ENCODE results near the gene PLCD3. TPM values are rescaled to one million over a fixed set of nuclear protein-coding genes. Genes with fewer than 3 reads are reported as not detected.

PLCD3 gene, protein sequence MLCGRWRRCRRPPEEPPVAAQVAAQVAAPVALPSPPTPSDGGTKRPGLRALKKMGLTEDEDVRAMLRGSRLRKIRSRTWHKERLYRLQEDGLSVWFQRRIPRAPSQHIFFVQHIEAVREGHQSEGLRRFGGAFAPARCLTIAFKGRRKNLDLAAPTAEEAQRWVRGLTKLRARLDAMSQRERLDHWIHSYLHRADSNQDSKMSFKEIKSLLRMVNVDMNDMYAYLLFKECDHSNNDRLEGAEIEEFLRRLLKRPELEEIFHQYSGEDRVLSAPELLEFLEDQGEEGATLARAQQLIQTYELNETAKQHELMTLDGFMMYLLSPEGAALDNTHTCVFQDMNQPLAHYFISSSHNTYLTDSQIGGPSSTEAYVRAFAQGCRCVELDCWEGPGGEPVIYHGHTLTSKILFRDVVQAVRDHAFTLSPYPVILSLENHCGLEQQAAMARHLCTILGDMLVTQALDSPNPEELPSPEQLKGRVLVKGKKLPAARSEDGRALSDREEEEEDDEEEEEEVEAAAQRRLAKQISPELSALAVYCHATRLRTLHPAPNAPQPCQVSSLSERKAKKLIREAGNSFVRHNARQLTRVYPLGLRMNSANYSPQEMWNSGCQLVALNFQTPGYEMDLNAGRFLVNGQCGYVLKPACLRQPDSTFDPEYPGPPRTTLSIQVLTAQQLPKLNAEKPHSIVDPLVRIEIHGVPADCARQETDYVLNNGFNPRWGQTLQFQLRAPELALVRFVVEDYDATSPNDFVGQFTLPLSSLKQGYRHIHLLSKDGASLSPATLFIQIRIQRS
- not detected for polyA plus RNA-seq (ENCODE audit: low read depth in 6 of 6)

DNA sequence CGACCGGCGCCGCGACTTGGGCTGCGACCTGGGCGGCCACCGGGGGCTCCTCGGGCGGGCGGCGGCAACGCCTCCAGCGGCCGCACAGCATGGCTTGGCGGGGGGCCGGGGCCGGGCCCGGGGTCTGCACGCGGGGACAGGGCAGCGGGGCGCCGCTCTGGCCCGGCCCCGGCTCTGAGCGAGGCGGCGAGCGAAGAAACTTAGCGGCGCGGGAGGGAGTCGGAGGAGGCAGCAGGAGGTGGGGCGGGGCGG, at the start of gene PLCD3:
Gene PLCD3, minus strand, starts transcription at position 196 of the 252 bp plus-strand sequence. Its CDS starts 105 bp downstream, at position 91.
- Mint-ChIP-seq H3K9me3 (no peaks in the 10 kb centered on the region), H3K4me3 (peak within 1 kb of the TSS; percentile 83 to 97 (median 94)), H3K4me1 (peaks cover 7 to 31% (median 11%) of the 10 kb centered on the region in 3 donors), H3K27me3 (peaks cover 3 to 15% (median 11%) of the 10 kb centered on the region in 3 donors), H3K36me3 (no peaks in the 10 kb centered on the region), H3K27ac (peak within 1 kb of the TSS; percentile 78 to 97 (median 92))
- DNase-seq (no peak), ATAC-seq (ENCODE audit: low read depth in 2 of 2) (peak in 1 of 2 donors; percentile 8)

DNA sequence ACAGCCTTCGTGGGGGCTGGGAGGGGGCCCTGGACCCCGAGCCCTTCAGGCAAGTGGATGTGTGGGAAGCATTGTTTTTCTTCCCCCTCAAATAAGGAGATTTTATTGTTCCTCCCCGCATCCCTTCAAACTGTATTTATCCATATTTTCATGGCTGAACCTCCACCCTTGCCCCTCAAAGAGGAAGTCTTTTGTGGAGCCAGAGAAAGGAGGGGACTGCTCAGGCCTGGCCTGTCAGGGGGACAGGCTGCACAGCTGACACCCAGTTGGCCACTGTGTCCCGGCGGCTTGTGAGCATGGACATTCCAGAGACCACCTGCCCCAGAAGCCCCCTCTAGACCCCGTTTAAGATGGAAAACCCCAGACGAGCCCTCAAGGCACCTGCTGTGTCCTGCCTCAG, 45.2 kb upstream of the PLCD3 start:
- no peak overlapping the region for H3K27ac Mint-ChIP-seq
- DNase-seq (no peak), ATAC-seq (ENCODE audit: low read depth in 2 of 2) (no peak)
- H3K36me3 Mint-ChIP-seq: no peaks in the 10 kb centered on the region
- H3K4me3 Mint-ChIP-seq: no peak overlapping the region
- H3K27me3 Mint-ChIP-seq: no peaks in the 10 kb centered on the region
- H3K9me3 Mint-ChIP-seq: no peaks in the 10 kb centered on the region
- H3K4me1 Mint-ChIP-seq: peaks cover 6 to 9% (median 7%) of the 10 kb centered on the region in 3 donors

DNA sequence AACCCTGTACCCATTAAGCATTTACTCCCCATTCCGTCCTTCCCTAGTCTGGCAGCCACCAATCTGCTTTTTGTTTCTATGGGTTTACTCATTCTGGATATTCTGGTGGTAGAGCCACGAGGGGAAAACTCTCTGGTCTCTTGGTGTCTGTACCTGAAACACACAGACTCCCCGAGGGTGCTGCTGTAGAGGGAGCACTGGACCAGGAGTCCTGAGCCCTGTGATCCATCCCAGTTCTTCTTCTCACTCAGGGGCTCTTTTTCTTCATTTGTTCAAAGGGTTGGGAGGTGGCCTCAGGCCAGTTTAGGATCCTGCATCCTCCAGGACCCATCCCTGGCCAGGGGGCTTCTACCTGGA, 43.4 kb upstream of the PLCD3 start:
- H3K36me3 Mint-ChIP-seq: no peaks in the 10 kb centered on the region
- peak overlapping the region in 2 of 6 donors; percentile 29 to 52 for H3K27ac Mint-ChIP-seq
- peaks cover 7 to 23% (median 12%) of the 10 kb centered on the region in 3 donors for H3K4me1 Mint-ChIP-seq

DNA sequence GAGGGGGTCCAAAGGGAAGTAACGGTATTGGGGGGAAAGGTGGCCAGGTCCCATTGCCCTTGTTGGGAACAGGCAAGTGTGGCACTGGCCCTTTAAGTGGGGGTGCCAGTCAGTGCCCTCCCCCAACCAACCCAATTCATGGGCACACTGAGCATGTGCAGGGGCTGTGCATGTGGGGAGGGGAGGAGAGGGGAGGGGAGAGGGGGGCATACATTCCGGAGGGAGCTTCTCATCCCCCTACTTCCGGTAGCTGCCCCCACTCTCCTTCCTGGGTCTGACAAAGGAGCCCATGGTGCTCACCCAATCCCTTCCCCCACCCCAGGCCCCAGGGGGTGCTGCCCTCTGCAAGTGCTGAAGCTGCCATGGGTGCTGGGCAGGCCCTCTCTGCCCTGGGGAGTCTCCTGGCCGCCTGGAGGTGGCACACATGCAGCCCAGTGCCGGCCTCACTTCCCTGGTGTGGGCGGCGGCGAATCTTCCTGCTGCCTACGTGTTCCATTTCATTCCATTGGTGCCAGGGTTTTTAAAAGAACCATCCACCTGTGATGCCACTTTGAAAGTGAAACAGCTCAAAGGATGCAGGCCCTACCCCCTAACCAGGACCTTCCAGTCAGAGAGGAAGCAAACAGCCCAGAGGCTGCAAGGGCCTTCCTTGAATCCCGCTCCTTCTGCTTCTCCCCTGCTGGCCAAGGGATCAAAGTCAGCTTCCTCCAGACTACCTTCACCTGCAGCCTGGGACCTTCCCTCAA, 40.4 kb upstream of the PLCD3 start:
- Mint-ChIP-seq H3K27ac (peak overlapping the region; percentile 53 to 94 (median 87)), H3K4me1 (peaks cover 7 to 24% (median 12%) of the 10 kb centered on the region in 3 donors), H3K27me3 (no peaks in the 10 kb centered on the region), H3K36me3 (no peaks in the 10 kb centered on the region), H3K4me3 (peak overlapping the region; percentile 81 to 91 (median 88)), H3K9me3 (no peaks in the 10 kb centered on the region)
- DNase-seq: peak; percentile 54
- ATAC-seq (ENCODE audit: low read depth in 2 of 2): peak; percentile 81 to 85

More for the DNA sequence above, 43.4 kb upstream of the PLCD3 start:
- DNase-seq (no peak), ATAC-seq (ENCODE audit: low read depth in 2 of 2) (no peak)
- no peaks in the 10 kb centered on the region for H3K9me3 Mint-ChIP-seq
- H3K27me3 Mint-ChIP-seq: no peaks in the 10 kb centered on the region
- H3K4me3 Mint-ChIP-seq: peak overlapping the region in 3 of 8 donors; percentile 25 to 47 (median 36)

DNA sequence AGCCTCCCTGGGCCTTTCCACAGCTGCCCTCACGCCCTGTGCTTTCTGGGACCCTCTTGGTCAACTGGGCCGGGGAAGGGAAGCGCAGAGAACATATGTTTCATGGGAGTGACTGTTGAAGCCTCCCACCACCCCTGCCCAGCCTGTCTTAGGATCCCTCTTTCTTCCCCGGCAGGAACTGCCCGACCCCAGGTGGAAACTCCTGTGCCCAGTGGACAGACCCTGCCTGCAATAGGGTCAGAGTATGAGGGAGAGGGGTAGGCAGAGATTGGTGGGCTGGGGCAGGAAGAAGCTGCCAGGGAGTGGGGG, 39.9 kb upstream of the PLCD3 start:
- Mint-ChIP-seq H3K27me3 (no peaks in the 10 kb centered on the region), H3K27ac (peak overlapping the region in 3 of 6 donors; percentile 26 to 87 (median 78)), H3K9me3 (no peaks in the 10 kb centered on the region), H3K36me3 (no peaks in the 10 kb centered on the region), H3K4me3 (peak overlapping the region in 7 of 8 donors; percentile 32 to 86 (median 70)), H3K4me1 (peaks cover 7 to 24% (median 12%) of the 10 kb centered on the region in 3 donors)
- DNase-seq (no peak), ATAC-seq (ENCODE audit: low read depth in 2 of 2) (no peak)

DNA sequence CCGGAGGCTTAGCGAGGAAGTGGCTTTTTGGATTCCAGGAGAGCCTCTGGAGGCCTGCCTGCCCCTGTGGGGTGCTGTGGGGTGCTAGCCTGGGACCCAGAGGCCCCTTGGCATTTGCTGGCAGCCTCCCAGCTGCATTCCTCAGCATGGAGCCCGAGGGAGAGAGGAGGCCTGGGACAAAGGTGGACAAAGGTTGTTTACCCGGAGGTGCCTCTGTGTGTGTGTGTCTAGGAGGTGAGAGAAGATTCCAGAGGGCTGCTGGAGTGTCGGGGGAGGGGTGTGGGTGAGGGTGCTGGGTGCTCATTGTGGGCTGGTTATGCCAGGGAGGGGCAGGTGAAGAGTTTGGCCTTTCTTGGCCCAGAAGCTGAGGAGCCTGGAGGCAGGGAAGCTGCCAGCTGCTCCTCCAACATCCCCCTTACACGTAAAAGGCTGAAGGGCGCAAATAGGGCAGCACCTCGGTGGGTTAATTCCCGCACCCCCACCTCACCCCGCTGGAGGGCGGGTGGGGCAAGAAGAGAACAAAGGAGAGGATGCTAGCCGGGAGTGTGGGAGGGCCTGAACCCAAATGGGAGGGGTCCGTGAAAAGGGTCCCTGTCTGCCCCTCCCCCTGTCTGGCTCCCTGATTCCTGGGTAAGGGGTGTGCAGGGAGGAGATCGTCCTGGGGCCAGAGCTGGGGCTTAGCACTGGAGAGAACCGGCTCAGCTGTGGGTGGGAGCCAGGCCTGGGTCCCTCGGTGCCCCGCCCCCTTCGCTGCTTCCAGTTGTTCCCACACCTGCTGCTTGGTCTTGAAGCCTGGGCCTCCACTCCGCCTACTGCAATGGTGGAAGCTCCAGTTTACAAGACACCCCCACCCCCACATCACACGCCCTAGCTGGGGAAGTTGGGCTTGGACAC, 39.3 kb upstream of the PLCD3 start:
- DNase-seq (no peak), ATAC-seq (ENCODE audit: low read depth in 2 of 2) (no peak)
- Mint-ChIP-seq H3K36me3 (no peaks in the 10 kb centered on the region), H3K4me1 (peaks cover 7 to 24% (median 12%) of the 10 kb centered on the region in 3 donors), H3K9me3 (no peaks in the 10 kb centered on the region), H3K4me3 (peak overlapping the region in 7 of 8 donors; percentile 29 to 86 (median 69)), H3K27me3 (no peaks in the 10 kb centered on the region), H3K27ac (peak overlapping the region in 5 of 6 donors; percentile 26 to 87 (median 78))

DNA sequence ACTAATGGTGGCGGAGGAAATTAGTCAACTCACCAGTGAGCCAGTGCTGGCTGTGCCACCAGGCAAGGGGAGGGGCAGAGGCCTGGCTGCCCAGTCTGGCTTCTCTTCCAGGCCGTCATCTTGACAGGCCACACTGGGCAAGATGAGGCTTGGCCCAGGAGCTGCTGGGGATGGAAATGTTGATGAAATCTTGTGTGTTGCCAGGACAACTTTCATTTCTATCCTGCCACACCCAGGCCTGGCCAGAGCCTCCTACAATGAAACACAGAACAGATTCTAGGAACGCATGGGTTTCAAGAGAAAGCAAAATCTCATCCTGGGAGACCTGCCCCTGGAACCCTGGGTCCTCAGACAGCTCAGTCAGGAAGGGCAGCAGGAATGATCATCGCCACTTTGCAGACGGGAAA, 38.6 kb upstream of the PLCD3 start:
- Mint-ChIP-seq H3K27me3 (no peaks in the 10 kb centered on the region), H3K4me1 (peaks cover 10 to 24% (median 12%) of the 10 kb centered on the region in 3 donors), H3K9me3 (no peaks in the 10 kb centered on the region), H3K4me3 (peak overlapping the region in 4 of 8 donors; percentile 32 to 81 (median 72)), H3K36me3 (no peaks in the 10 kb centered on the region), H3K27ac (peak overlapping the region in 2 of 6 donors; percentile 70 to 83)
- no peak for DNase-seq
- ATAC-seq (ENCODE audit: low read depth in 2 of 2): no peak

DNA sequence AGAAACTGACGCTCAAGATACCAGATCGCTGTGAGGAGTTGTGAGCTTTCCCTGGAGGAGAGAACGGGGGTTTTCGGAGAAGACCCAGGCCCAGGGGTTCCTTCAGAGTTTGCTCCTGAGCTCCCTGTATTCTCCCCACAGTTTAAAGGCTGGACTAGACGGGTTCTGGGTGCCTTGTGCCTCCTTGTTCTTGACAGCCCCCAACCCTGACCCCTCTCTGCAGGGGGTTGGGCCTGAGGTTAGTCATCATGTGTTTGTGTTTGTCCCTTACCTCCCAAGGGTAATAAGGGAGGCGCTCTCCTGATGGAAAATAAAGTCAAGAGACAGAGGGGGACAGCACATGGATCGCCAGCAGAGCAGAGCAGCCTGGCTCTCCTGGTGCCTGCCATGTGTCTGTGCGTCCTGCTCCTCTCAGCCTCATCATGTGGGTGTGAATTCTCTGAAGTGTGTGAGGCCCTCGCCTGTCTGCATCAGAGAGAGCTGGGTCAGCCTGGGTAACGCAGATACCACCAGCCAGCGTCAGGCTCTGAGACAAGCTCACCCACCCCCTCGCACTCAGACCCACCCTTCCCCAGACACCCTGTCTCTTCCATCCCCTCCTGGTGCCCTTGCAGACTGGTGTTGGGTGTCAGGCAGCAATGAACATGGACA, 38.1 kb upstream of the PLCD3 start:
- Mint-ChIP-seq H3K4me3 (peak overlapping the region in 2 of 8 donors; percentile 18 to 30), H3K4me1 (peaks cover 10 to 24% (median 12%) of the 10 kb centered on the region in 3 donors), H3K36me3 (no peaks in the 10 kb centered on the region), H3K27me3 (no peaks in the 10 kb centered on the region), H3K9me3 (no peaks in the 10 kb centered on the region), H3K27ac (peak overlapping the region in 2 of 6 donors; percentile 70 to 82)
- no peak for ATAC-seq (ENCODE audit: low read depth in 2 of 2)
- DNase-seq: no peak

DNA sequence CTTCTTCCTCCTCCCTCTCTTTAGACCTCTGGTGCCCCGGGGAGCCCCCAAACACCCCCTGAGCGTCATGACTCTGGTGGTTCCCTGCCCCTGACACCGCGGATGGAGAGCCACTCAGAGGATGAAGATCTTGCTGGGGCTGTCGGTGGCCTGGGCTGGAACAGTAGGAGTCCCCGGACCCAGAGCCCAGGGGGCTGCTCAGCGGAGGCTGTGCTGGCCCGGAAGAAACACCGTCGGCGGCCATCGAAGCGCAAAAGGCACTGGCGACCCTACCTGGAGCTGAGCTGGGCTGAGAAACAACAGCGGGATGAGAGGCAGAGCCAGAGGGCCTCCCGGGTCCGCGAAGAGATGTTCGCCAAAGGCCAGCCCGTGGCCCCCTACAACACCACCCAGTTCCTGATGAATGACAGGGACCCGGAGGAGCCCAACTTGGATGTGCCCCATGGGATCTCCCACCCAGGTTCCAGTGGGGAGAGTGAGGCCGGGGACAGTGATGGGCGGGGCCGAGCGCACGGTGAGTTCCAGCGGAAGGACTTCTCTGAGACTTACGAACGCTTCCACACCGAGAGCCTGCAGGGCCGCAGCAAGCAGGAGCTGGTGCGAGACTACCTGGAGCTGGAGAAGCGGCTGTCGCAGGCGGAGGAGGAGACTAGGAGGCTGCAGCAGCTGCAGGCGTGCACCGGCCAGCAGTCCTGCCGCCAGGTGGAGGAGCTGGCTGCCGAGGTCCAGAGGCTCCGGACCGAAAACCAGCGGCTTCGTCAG, 36.9 kb upstream of the PLCD3 start:
- Mint-ChIP-seq H3K36me3 (no peaks in the 10 kb centered on the region), H3K9me3 (no peaks in the 10 kb centered on the region), H3K4me1 (peaks cover 10 to 24% (median 12%) of the 10 kb centered on the region in 3 donors), H3K27me3 (no peaks in the 10 kb centered on the region), H3K4me3 (no peak overlapping the region), H3K27ac (peak overlapping the region in 2 of 6 donors; percentile 37 to 70)
- ATAC-seq (ENCODE audit: low read depth in 2 of 2) (no peak), DNase-seq (no peak)

DNA sequence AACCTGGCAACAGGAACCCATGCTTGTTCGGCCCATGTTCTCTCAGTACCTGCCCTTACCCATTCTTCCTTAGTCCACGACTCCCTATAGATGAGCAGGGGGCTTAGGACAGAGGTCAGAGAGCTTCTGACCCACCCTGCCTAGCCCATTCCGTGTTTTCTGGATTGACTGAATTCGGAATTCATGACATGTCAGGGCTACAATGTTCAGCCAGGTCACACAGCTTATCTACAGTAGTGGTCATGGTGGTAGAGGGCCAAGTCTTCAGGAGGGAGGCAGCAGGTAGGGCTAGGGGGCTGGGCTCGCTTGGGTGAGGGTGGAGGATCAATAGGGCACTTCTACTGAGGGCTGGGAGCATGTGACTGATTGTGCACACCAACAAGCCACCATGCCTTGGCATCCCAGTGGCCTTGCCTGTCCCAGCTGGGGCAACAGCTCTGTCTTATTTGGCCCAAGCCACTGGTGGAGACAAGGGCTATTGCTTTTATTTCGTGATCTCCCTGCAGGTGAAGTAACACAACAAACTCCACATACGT, 32.5 kb upstream of the PLCD3 start:
- Mint-ChIP-seq H3K27ac (peak overlapping the region in 1 of 6 donors; percentile 82), H3K4me1 (peaks cover 12 to 16% (median 12%) of the 10 kb centered on the region in 3 donors), H3K27me3 (no peaks in the 10 kb centered on the region), H3K4me3 (peak overlapping the region in 2 of 8 donors; percentile 37 to 60), H3K9me3 (no peaks in the 10 kb centered on the region), H3K36me3 (peaks cover 0 to 8% of the 10 kb centered on the region in 2 donors)
- no peak for ATAC-seq (ENCODE audit: low read depth in 2 of 2)
- DNase-seq: no peak

DNA sequence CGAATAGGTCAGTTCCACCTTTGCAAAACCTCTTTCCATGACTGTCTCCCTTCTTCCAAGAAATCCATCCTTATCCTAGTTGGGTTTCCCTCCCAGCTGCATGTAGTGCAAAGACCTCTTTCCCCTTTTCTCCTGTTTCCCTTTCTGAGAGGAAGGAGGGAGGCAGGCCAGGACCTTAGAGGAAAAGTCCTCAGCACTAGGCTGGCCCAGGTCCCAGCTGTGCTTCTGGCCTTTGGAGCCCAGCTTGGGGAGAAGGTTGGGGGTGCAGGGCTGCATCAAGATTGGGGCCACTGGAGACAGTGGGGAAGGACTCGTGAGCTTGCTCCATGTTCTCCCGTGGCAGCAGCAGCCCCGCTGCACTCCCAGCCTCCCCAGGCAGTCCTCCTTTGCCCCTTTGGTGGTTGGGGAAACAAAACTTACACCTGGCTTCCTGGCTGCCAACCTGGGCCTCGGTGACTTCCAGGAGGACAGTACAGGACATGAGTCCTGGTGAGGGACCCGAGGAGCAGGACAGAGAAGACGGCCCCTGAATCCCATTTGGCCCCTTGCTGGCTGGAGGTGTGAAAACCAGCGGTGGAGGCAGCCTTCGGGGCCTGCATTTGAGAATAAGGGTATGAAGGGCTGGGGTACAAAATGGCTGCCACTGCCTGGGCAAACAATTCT, 29.8 kb upstream of the PLCD3 start:
- H3K36me3 Mint-ChIP-seq: peaks cover 4 to 8% of the 10 kb centered on the region in 2 donors
- H3K4me1 Mint-ChIP-seq: peaks cover 20 to 42% (median 35%) of the 10 kb centered on the region in 3 donors
- no peak for ATAC-seq (ENCODE audit: low read depth in 2 of 2)
- peak overlapping the region; percentile 92 to 99 (median 96) for H3K4me3 Mint-ChIP-seq
- no peaks in the 10 kb centered on the region for H3K9me3 Mint-ChIP-seq
- H3K27me3 Mint-ChIP-seq: no peaks in the 10 kb centered on the region
- peak overlapping the region in 5 of 6 donors; percentile 96 to 99 (median 97) for H3K27ac Mint-ChIP-seq
- DNase-seq: no peak
